Hepatocyte (in vitro differentiated cells): ENCODE results near the gene NUCB1. TPM values are rescaled to one million over a fixed set of nuclear protein-coding genes. Genes with fewer than 3 reads are reported as not detected.
A peak's percentile ranks its signal among the peaks of the same experiment; 100 is the strongest.

Source experiments
- DNase-seq: peaks from one replicate; pipeline ENCODE4 v3.0.0-alpha.2; 2016; ENCODE audit warnings: low spot score
- H2AFZ ChIP-seq: fragments of 200-600 bp; sonication (generic); 2 replicates; pipeline ENCODE4 v1.6.0; 2016; ENCODE audit warnings: antibody characterized with exemption, mild to moderate bottlenecking
- H3K27ac ChIP-seq: fragments of 200-600 bp; sonication (generic); 2 replicates; pipeline ENCODE4 v1.5.1; 2016; ENCODE audit warnings: mild to moderate bottlenecking
- H3K27me3 ChIP-seq: fragments of 200-600 bp; sonication (generic); 2 replicates; pipeline ENCODE4 v1.6.1; 2016
- H3K36me3 ChIP-seq: fragments of 200-600 bp; sonication (generic); replicated peaks from 2 replicates; pipeline ENCODE4 v1.5.1; 2016; ENCODE audit warnings: low read depth; ENCODE audit not compliant: insufficient read depth
- H3K4me1 ChIP-seq: fragments of 200-600 bp; sonication (generic); 2 replicates; pipeline ENCODE4 v1.5.1; 2016; ENCODE audit warnings: mild to moderate bottlenecking, moderate library complexity; ENCODE audit not compliant: insufficient read depth
- H3K4me2 ChIP-seq: fragments of 200-600 bp; sonication (generic); 2 replicates; pipeline ENCODE4 v1.6.0; 2016
- H3K4me3 ChIP-seq: fragments of 200-600 bp; sonication (generic); 2 replicates; pipeline ENCODE4 v1.5.1; 2016; ENCODE audit warnings: mild to moderate bottlenecking
- H3K79me2 ChIP-seq: fragments of 200-600 bp; sonication (generic); 2 replicates; pipeline ENCODE4 v1.6.0; 2017; ENCODE audit warnings: mild to moderate bottlenecking
- H3K9me2 ChIP-seq: fragments of 200-600 bp; sonication (generic); replicated peaks from 2 replicates; pipeline ENCODE4 v1.6.0; 2017; ENCODE audit warnings: mild to moderate bottlenecking; ENCODE audit not compliant: insufficient read depth
- H3K9me3 ChIP-seq: fragments of 200-600 bp; sonication (generic); 2 replicates; pipeline ENCODE4 v1.5.1; 2016; ENCODE audit warnings: low read depth, mild to moderate bottlenecking
- H4K20me1 ChIP-seq: fragments of 200-600 bp; sonication (generic); 2 replicates; pipeline ENCODE4 v1.6.0; 2016; ENCODE audit warnings: mild to moderate bottlenecking; ENCODE audit not compliant: insufficient read depth, poor library complexity, severe bottlenecking
- EZH2 ChIP-seq: fragments of 200-600 bp; sonication (generic); IDR thresholded peaks from 2 replicates; pipeline ENCODE4 v1.6.1; 2016; ENCODE audit warnings: antibody characterized with exemption, mild to moderate bottlenecking, borderline replicate concordance
- EZH2phosphoT487 ChIP-seq: fragments of 200-600 bp; sonication (generic); IDR thresholded peaks from one replicate; pipeline ENCODE4 v1.6.1; 2018; ENCODE audit warnings: antibody characterized with exemption, mild to moderate bottlenecking, low read depth, moderate library complexity; ENCODE audit not compliant: unreplicated experiment, severe bottlenecking
- WGBS: methylation state at CpG from one replicate; pipeline ENCODE4 v1.1.6; 2016; ENCODE audit warnings: low lambda C conversion rate; ENCODE audit errors: missing lambda C conversion rate; 5-methylcytosine and 5-hydroxymethylcytosine counted together
- polyA plus RNA-seq: library from polyadenylated mRNA; unstranded; fragments of >200 nt; fragmentation: Nextera tagmentation; extraction: Ambion mirVana; gene quantifications from 2 replicates; pipeline ENCODE4 v1.2.1, GENCODE V29; 2016
- total RNA-seq: library from RNA; depleted of rRNA; stranded (reverse); fragments of >200 nt; gene quantifications from 2 replicates; pipeline ENCODE4 v1.2.3, GENCODE V29; 2014
- TF ChIP-seq, protein P1 (sequence below): fragments of 200-600 bp; sonication (generic); IDR thresholded peaks from 2 replicates; pipeline ENCODE4 v1.5.1; 2016; ENCODE audit warnings: antibody characterized with exemption, mild to moderate bottlenecking; ENCODE audit not compliant: poor library complexity

The NUCB1 gene
- total and polyA plus RNA-seq, 2 experiments from 2014 or later = 283 to 339 TPM

DNA sequence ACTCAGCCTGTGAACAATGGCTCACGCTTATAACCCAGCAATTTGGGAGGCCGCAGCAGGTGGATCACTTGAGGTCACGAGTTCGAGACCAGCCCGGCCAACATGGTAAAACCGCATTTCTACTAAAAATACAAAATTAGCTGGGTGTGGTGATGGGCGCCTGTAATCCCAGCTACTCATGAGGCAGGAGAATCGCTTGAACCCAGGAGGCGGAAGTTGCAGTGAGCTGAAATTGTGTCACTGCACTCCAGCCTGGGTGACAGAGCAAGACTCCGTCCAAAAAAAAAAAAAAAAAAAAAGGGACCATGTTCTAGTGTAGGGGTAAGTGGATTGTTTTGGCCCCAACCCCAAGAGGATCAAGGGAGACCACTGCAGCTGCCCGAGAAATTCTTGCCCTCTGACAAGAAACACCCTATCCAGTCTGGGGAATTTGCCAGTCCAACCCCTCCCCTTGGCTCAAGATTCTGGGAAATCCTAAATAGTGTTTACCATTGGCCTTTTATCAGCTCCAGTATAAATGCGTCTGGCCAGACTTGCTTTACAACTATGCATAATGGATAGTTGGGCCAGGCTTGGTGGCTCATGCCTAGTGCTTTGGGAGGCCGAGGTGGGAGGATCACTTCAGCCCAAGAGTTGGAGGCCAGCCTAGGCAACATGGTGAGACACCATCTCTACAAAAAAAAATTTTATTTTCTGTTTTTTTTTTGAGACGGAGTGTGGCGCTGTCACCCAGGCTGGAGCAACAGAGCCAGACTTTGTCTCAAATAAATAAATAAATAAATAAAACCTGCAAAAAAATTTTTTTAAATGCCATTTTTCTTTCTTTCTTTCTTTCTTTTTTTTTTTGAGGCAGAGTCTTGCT, 28.3 kb downstream of the NUCB1 start:
- WGBS = 84% methylated on average over 15 of the region's 15 CpGs
- no peaks in the 10 kb centered on the region for H3K4me1 ChIP-seq
- H3K4me3 ChIP-seq = no peak overlapping the region
- H3K79me2 ChIP-seq = no peaks in the 10 kb centered on the region
- H3K9me2 ChIP-seq = no peaks in the 10 kb centered on the region
- no peaks in the 10 kb centered on the region for H3K27me3 ChIP-seq
- H3K36me3 ChIP-seq = no peaks in the 10 kb centered on the region
- H3K27ac ChIP-seq = no peak overlapping the region
- no peak overlapping the region for H2AFZ ChIP-seq
- no peak for DNase-seq
- H4K20me1 ChIP-seq = no peaks in the 10 kb centered on the region
- H3K9me3 ChIP-seq = no peaks in the 10 kb centered on the region
- H3K4me2 ChIP-seq = no peak overlapping the region
- TF ChIP-seq, protein P1, sequence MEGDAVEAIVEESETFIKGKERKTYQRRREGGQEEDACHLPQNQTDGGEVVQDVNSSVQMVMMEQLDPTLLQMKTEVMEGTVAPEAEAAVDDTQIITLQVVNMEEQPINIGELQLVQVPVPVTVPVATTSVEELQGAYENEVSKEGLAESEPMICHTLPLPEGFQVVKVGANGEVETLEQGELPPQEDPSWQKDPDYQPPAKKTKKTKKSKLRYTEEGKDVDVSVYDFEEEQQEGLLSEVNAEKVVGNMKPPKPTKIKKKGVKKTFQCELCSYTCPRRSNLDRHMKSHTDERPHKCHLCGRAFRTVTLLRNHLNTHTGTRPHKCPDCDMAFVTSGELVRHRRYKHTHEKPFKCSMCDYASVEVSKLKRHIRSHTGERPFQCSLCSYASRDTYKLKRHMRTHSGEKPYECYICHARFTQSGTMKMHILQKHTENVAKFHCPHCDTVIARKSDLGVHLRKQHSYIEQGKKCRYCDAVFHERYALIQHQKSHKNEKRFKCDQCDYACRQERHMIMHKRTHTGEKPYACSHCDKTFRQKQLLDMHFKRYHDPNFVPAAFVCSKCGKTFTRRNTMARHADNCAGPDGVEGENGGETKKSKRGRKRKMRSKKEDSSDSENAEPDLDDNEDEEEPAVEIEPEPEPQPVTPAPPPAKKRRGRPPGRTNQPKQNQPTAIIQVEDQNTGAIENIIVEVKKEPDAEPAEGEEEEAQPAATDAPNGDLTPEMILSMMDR = no peak
- TF ChIP-seq EZH2phosphoT487 = no peak
- TF ChIP-seq EZH2 = no peak

- Histone ChIP-seq H3K27me3 (no peaks in the 10 kb centered on the region), H4K20me1 (no peaks in the 10 kb centered on the region), H3K4me3 (peak within 1 kb of the TSS; percentile 27), H3K9me3 (no peaks in the 10 kb centered on the region), H3K4me2 (peak within 1 kb of the TSS; percentile 77), H3K36me3 (no peaks in the 10 kb centered on the region), H2AFZ (peak within 1 kb of the TSS; percentile 41), H3K4me1 (peaks cover 7% of the 10 kb centered on the region), H3K9me2 (no peaks in the 10 kb centered on the region), H3K27ac (no peak within 1 kb of the TSS), H3K79me2 (no peaks in the 10 kb centered on the region)
- peak; percentile 93 for DNase-seq
- WGBS = 1% methylated on average over 36 of the region's 43 CpGs
- TF ChIP-seq EZH2 = no peak
- TF ChIP-seq, protein P1 = no peak
- TF ChIP-seq EZH2phosphoT487 = no peak
These were observed 33.3 kb downstream of the NUCB1 start, which contains the start of gene DHDH for GRCh38 chr19:48933382-48933932. Gene DHDH, plus strand, starts transcription at chr19:48933699. Its CDS starts 23 bp downstream, at chr19:48933722.

- Histone ChIP-seq H3K27me3 (no peaks in the 10 kb centered on the region), H3K9me2 (no peaks in the 10 kb centered on the region), H3K27ac (no peak overlapping the region), H4K20me1 (no peaks in the 10 kb centered on the region), H3K79me2 (no peaks in the 10 kb centered on the region), H3K36me3 (no peaks in the 10 kb centered on the region), H3K4me3 (no peak overlapping the region), H3K4me1 (peaks cover 7% of the 10 kb centered on the region), H2AFZ (no peak overlapping the region), H3K9me3 (no peaks in the 10 kb centered on the region), H3K4me2 (no peak overlapping the region)
- no peak for DNase-seq
- 90% methylated on average over 18 of the region's 19 CpGs for WGBS
- TF ChIP-seq, protein P1 = no peak
- TF ChIP-seq EZH2 = no peak
- TF ChIP-seq EZH2phosphoT487 = no peak
These were observed 34.7 kb downstream of the NUCB1 start for GRCh38 chr19:48934837-48935236.
